Measurements from ENCODE around the gene KCNB1. TPM values are rescaled to one million over a fixed set of nuclear protein-coding genes. Genes with fewer than 3 reads are reported as not detected.

KCNB1 gene
- total RNA-seq, 2 experiments from 2014 or later = not detected

GRCh38 chr20:49409302-49409974, 73.0 kb downstream of the KCNB1 start:
- ATAC-seq = no peak
- H3K9me3 Mint-ChIP-seq = no peaks in the 10 kb centered on the region
- TF ChIP-seq CTCF (IDR thresholded peaks at IDR 0.05) = no peak
- H3K4me1 Mint-ChIP-seq (ENCODE audit: low read depth) = no peaks in the 10 kb centered on the region
- H3K36me3 Mint-ChIP-seq (ENCODE audit: low read depth) = no peaks in the 10 kb centered on the region
- CTCF ChIA-PET = interaction anchor here (1.4 kb wide), 1 partner anchor 25 kb away, joined by 5 read pairs; no protein-coding TSS in a partner anchor
- DNase-seq = no peak
- POLR2A ChIA-PET = no interaction called here
- intact Hi-C loops (cut with micrococcal nuclease) = no loop called here
- H3K4me3 Mint-ChIP-seq = no peak overlapping the region
- no peak overlapping the region for H3K27ac Mint-ChIP-seq
- H3K27me3 Mint-ChIP-seq = peaks cover 17% of the 10 kb centered on the region

GRCh38 chr20:49408509-49409104, 73.9 kb downstream of the KCNB1 start:
- H3K36me3 Mint-ChIP-seq (ENCODE audit: low read depth) = no peaks in the 10 kb centered on the region
- ChIA-PET CTCF (interaction anchor here (1.4 kb wide), 1 partner anchor 24 kb away, joined by 5 read pairs; no protein-coding TSS in a partner anchor), POLR2A (no interaction called here)
- ATAC-seq (no peak), DNase-seq (no peak)
- intact Hi-C loops (cut with micrococcal nuclease) = no loop called here
- H3K27ac Mint-ChIP-seq = no peak overlapping the region
- no peak for TF ChIP-seq CTCF (IDR thresholded peaks at IDR 0.05)
- no peaks in the 10 kb centered on the region for H3K4me1 Mint-ChIP-seq (ENCODE audit: low read depth)
- H3K4me3 Mint-ChIP-seq = no peak overlapping the region
- peaks cover 13% of the 10 kb centered on the region for H3K27me3 Mint-ChIP-seq
- H3K9me3 Mint-ChIP-seq = no peaks in the 10 kb centered on the region

GRCh38 chr20:49406666-49407065, 75.8 kb downstream of the KCNB1 start:
- DNase-seq = no peak
- H3K27me3 Mint-ChIP-seq = peaks cover 13% of the 10 kb centered on the region
- H3K4me3 Mint-ChIP-seq = no peak overlapping the region
- CTCF ChIA-PET = interaction anchor here (1.2 kb wide), 1 partner anchor 23 kb away, joined by 3 read pairs; no protein-coding TSS in a partner anchor
- POLR2A ChIA-PET = no interaction called here
- no peaks in the 10 kb centered on the region for H3K9me3 Mint-ChIP-seq
- no peak for TF ChIP-seq CTCF (IDR thresholded peaks at IDR 0.05)
- ATAC-seq = no peak
- no peak overlapping the region for H3K27ac Mint-ChIP-seq
- H3K36me3 Mint-ChIP-seq (ENCODE audit: low read depth) = no peaks in the 10 kb centered on the region
- no peaks in the 10 kb centered on the region for H3K4me1 Mint-ChIP-seq (ENCODE audit: low read depth)
- intact Hi-C loops (cut with micrococcal nuclease) = no loop called here

- DNase-seq (no peak), ATAC-seq (no peak)
- no peaks in the 10 kb centered on the region for H3K9me3 Mint-ChIP-seq
- intact Hi-C loops (cut with micrococcal nuclease) = no loop called here
- no peaks in the 10 kb centered on the region for H3K4me1 Mint-ChIP-seq (ENCODE audit: low read depth)
- CTCF ChIA-PET = no interaction called here
- H3K36me3 Mint-ChIP-seq (ENCODE audit: low read depth) = no peaks in the 10 kb centered on the region
- H3K4me3 Mint-ChIP-seq = no peak overlapping the region
- no peak overlapping the region for H3K27ac Mint-ChIP-seq
- TF ChIP-seq CTCF (IDR thresholded peaks at IDR 0.05) = no peak
- peaks cover 13% of the 10 kb centered on the region for H3K27me3 Mint-ChIP-seq
- POLR2A ChIA-PET = no interaction called here
Measured at GRCh38 chr20:49405696-49406095, 76.8 kb downstream of the KCNB1 start.

- CTCF ChIA-PET = interaction anchor here (0.6 to 1.0 kb wide), 2 partner anchors 65 to 80 kb away, joined by 3 read pairs; no protein-coding TSS in a partner anchor
- intact Hi-C loops (cut with micrococcal nuclease) = no loop called here
- DNase-seq (no peak), ATAC-seq (no peak)
- no peak for TF ChIP-seq CTCF (IDR thresholded peaks at IDR 0.05)
- H3K27me3 Mint-ChIP-seq = peaks cover 13% of the 10 kb centered on the region
- H3K4me3 Mint-ChIP-seq = no peak overlapping the region
- H3K36me3 Mint-ChIP-seq (ENCODE audit: low read depth) = no peaks in the 10 kb centered on the region
- no peaks in the 10 kb centered on the region for H3K9me3 Mint-ChIP-seq
- no peak overlapping the region for H3K27ac Mint-ChIP-seq
- POLR2A ChIA-PET = no interaction called here
- H3K4me1 Mint-ChIP-seq (ENCODE audit: low read depth) = no peaks in the 10 kb centered on the region
Measured at GRCh38 chr20:49405062-49405683, 77.3 kb downstream of the KCNB1 start.

Measured in activated CD8-positive, alpha-beta T cell treated with anti-CD3 and anti-CD28 coated beads for 36 hours (primary cell).